ENCODE results near the gene ATAD3C. TPM values are rescaled to one million over a fixed set of nuclear protein-coding genes. Genes with fewer than 3 reads are reported as not detected.
A peak's percentile ranks its signal among the peaks of the same experiment; 100 is the strongest.

ATAD3C gene, protein sequence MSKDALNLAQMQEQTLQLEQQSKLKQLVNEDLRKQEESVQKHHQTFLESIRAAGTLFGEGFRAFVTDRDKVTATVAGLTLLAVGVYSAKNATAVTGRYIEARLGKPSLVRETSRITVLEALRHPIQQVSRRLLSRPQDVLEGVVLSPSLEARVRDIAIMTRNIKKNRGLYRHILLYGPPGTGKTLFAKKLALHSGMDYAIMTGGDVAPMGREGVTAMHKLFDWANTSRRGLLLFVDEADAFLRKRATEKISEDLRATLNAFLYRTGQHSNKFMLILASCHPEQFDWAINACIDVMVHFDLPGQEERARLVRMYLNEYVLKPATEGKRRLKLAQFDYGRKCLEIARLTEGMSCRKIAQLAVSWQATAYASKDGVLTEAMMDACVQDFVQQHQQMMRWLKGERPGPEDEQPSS
- total RNA-seq (1 to 10 TPM in 2 of 5 donors, under 1 TPM in 1, not detected in 2; 0.55 to 5.2 (median 1.3) TPM), polyA plus RNA-seq (1 to 10 TPM in 1 of 3 donors, under 1 TPM in 2; 0.25 to 2.3 (median 0.92) TPM)
- long read RNA-seq, donor 1 = 0 reads
- long read RNA-seq, donor 2 = 0 reads
- long read RNA-seq, donor 3 = 0 reads
- long read RNA-seq, donor 4 = 0 reads
- long read RNA-seq, donor 5, partial matches to known transcripts = 0 of 1 reads
- long read RNA-seq, donor 5, other reads (novel, unspliced or antisense) = 0 of 1 reads
- long read RNA-seq, donor 6 = 0 reads
- long read RNA-seq, donor 7 = 0 reads
- long read RNA-seq, donor 8 = 0 reads
- long read RNA-seq, donor 9 = 0 reads
- long read RNA-seq, donor 10 = 0 reads

GRCh38 chr1:1449099-1449739 lies at the start of gene ATAD3C:
ATAD3C (plus strand) TSS chr1:1449689; CDS start chr1:1450684, 995 bp downstream.
- H3K9me3 ChIP-seq = no peaks in the 10 kb centered on the region
- no peak within 1 kb of the TSS for H3K27ac ChIP-seq
- no peak for TF ChIP-seq POLR2AphosphoS5 (IDR thresholded peaks at IDR 0.05)
- no peak for TF ChIP-seq POLR2A (IDR thresholded peaks at IDR 0.05)
- TF ChIP-seq, protein P1, sequence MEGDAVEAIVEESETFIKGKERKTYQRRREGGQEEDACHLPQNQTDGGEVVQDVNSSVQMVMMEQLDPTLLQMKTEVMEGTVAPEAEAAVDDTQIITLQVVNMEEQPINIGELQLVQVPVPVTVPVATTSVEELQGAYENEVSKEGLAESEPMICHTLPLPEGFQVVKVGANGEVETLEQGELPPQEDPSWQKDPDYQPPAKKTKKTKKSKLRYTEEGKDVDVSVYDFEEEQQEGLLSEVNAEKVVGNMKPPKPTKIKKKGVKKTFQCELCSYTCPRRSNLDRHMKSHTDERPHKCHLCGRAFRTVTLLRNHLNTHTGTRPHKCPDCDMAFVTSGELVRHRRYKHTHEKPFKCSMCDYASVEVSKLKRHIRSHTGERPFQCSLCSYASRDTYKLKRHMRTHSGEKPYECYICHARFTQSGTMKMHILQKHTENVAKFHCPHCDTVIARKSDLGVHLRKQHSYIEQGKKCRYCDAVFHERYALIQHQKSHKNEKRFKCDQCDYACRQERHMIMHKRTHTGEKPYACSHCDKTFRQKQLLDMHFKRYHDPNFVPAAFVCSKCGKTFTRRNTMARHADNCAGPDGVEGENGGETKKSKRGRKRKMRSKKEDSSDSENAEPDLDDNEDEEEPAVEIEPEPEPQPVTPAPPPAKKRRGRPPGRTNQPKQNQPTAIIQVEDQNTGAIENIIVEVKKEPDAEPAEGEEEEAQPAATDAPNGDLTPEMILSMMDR (IDR thresholded peaks at IDR 0.05) = no peak
- no peak for TF ChIP-seq EP300 (IDR thresholded peaks at IDR 0.05)
- H3K4me3 ChIP-seq = no peak within 1 kb of the TSS
- no peak for DNase-seq
- 79 to 85% (median 82%) methylated on average over 6 of the region's 6 CpGs for WGBS, 5 donors
- intact Hi-C loops (cut with DNase I; ENCODE audit: low total_unique reads) = no loop called here
- H3K4me1 ChIP-seq = no peaks in the 10 kb centered on the region
- H3K36me3 ChIP-seq = no peaks in the 10 kb centered on the region
- no peaks in the 10 kb centered on the region for H3K27me3 ChIP-seq

DNA sequence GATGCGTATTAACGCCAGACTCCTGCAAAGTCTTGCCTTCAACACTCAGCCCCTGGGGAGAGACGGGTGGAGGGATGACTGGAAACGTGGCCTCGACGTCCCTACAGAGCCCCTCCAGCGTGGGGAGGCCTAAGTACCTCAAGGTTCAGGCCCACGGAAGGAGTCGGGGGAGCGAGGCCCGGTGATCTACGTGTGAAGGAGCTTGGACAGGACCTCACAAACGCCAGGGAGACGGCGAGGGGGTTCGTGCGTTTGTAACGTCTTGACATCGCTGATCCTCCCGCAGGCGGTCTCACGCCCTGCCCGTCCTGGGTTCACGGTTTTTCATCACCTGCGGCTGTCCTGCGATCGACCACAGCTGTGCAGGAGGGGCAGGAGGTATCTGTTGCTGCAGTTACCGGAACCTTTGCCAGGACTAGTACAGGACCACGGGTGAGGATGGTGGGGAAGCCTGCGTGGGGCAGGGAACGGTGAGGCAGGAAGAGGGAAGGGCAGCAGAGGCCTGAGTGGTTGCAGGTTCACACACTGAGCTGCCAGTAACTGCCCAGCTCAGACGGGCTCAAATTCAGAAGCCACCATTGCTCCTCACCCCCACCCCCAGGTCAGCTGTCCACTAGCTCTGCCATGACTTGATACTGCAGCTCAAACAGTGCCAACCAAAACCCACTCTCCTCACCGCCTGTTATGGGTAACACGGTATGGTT lies 49.5 kb upstream of the ATAD3C start:
- TF ChIP-seq, protein P1 (IDR thresholded peaks at IDR 0.05) = no peak
- TF ChIP-seq POLR2AphosphoS5 (IDR thresholded peaks at IDR 0.05) = peak in 2 of 3 donors; percentile 2 to 7
- DNase-seq = no peak
- intact Hi-C loops (cut with DNase I; ENCODE audit: low total_unique reads) = no loop called here
- no peaks in the 10 kb centered on the region for H3K27me3 ChIP-seq
- H3K36me3 ChIP-seq = peaks cover 62 to 77% (median 75%) of the 10 kb centered on the region in 4 donors
- H3K9me3 ChIP-seq = no peaks in the 10 kb centered on the region
- H3K4me3 ChIP-seq = peak overlapping the region; percentile 87 to 100 (median 99)
- 3 to 7% (median 4%) methylated on average over 11 to 34 of the region's 34 CpGs for WGBS, 5 donors
- peaks cover 26 to 84% (median 64%) of the 10 kb centered on the region in 4 donors for H3K4me1 ChIP-seq
- peak overlapping the region; percentile 84 to 94 (median 90) for H3K27ac ChIP-seq

GRCh38 chr1:1400576-1401456 lies 48.7 kb upstream of the ATAD3C start:
- Histone ChIP-seq H3K4me3 (peak overlapping the region; percentile 87 to 100 (median 99)), H3K9me3 (no peaks in the 10 kb centered on the region), H3K36me3 (peaks cover 60 to 77% (median 74%) of the 10 kb centered on the region in 4 donors), H3K27me3 (no peaks in the 10 kb centered on the region), H3K27ac (peak overlapping the region; percentile 84 to 94 (median 90)), H3K4me1 (peaks cover 31 to 84% (median 69%) of the 10 kb centered on the region in 4 donors)
- intact Hi-C loops (cut with DNase I; ENCODE audit: low total_unique reads) = no loop called here
- TF ChIP-seq POLR2AphosphoS5 (IDR thresholded peaks at IDR 0.05) (peak in 1 of 3 donors; percentile 6), EP300 (IDR thresholded peaks at IDR 0.05) (no peak)
- WGBS, 5 donors = 66 to 85% (median 71%) methylated on average over 17 to 22 of the region's 22 CpGs
- no peak for DNase-seq

- intact Hi-C loops (cut with DNase I; ENCODE audit: low total_unique reads) = no loop called here
- H3K4me3 ChIP-seq = no peak overlapping the region
- DNase-seq = no peak
- peaks cover 56 to 76% (median 67%) of the 10 kb centered on the region in 4 donors for H3K36me3 ChIP-seq
- 79 to 89% (median 83%) methylated on average over 6 to 7 of the region's 7 CpGs for WGBS, 5 donors
- no peak for TF ChIP-seq POLR2A (IDR thresholded peaks at IDR 0.05)
- no peak for TF ChIP-seq POLR2AphosphoS5 (IDR thresholded peaks at IDR 0.05)
- TF ChIP-seq, protein P1 (IDR thresholded peaks at IDR 0.05) = no peak
- TF ChIP-seq EP300 (IDR thresholded peaks at IDR 0.05) = no peak
- H3K4me1 ChIP-seq = peaks cover 37 to 86% (median 71%) of the 10 kb centered on the region in 4 donors
- peak overlapping the region in 2 of 5 donors; percentile 4 to 90 for H3K27ac ChIP-seq
- no peaks in the 10 kb centered on the region for H3K27me3 ChIP-seq
- no peaks in the 10 kb centered on the region for H3K9me3 ChIP-seq
Observed at GRCh38 chr1:1401457-1402010, 48.0 kb upstream of the ATAD3C start.
